Astrocyte of the spinal cord (primary cell): ENCODE results near the gene TMEM242.

ENCODE experiments used
- DNase-seq: peaks from one replicate; pipeline ENCODE4 v3.0.0; 2011; ENCODE audit warnings: low read depth, low spot score
- H3K4me3 ChIP-seq: 2 replicates; pipeline ENCODE4 v1.5.1; 2011; ENCODE audit warnings: low read depth, mild to moderate bottlenecking, low read length, moderate library complexity
- CTCF ChIP-seq: IDR thresholded peaks from 2 replicates; pipeline ENCODE4 v1.5.1; 2012; ENCODE audit warnings: low read depth, mild to moderate bottlenecking, low read length, inconsistent platforms
- in situ Hi-C: cut with HindIII; loops from 2 replicates; pipeline ENCODE4 v1.10.0; 2017; ENCODE audit warnings: low sequenced_read_pairs

Gene TMEM242

GRCh38 chr6:157291356-157291755 lies 32.0 kb downstream of the TMEM242 start:
- in situ Hi-C loops: no loop called here
- no peak for TF ChIP-seq CTCF
- H3K4me3 ChIP-seq: no peak overlapping the region
- no peak for DNase-seq

- DNase-seq: no peak
- H3K4me3 ChIP-seq: no peak overlapping the region
- no peak for TF ChIP-seq CTCF
- in situ Hi-C loops: no loop called here
Measured at GRCh38 chr6:157290797-157291196, 32.5 kb downstream of the TMEM242 start.

- H3K4me3 ChIP-seq: no peak overlapping the region
- TF ChIP-seq CTCF: no peak
- no peak for DNase-seq
- in situ Hi-C loops: no loop called here
Measured at GRCh38 chr6:157289764-157290163, 33.6 kb downstream of the TMEM242 start.

- no peak for DNase-seq
- no peak for TF ChIP-seq CTCF
- in situ Hi-C loops: no loop called here
- H3K4me3 ChIP-seq: no peak overlapping the region
Measured at GRCh38 chr6:157288575-157288974, 34.7 kb downstream of the TMEM242 start.

- in situ Hi-C loops: no loop called here
- no peak for TF ChIP-seq CTCF
- DNase-seq: no peak
- no peak overlapping the region for H3K4me3 ChIP-seq
Measured at GRCh38 chr6:157287923-157288322, 35.4 kb downstream of the TMEM242 start.

- in situ Hi-C loops: no loop called here
- no peak overlapping the region for H3K4me3 ChIP-seq
- TF ChIP-seq CTCF: no peak
- DNase-seq: no peak
Measured at GRCh38 chr6:157287247-157287850, 36.0 kb downstream of the TMEM242 start.

GRCh38 chr6:157285422-157285779 lies 37.9 kb downstream of the TMEM242 start:
- in situ Hi-C loops: no loop called here
- H3K4me3 ChIP-seq: no peak overlapping the region
- no peak for DNase-seq
- TF ChIP-seq CTCF: no peak
